Measurements from ENCODE around the gene BYSL.

Gene BYSL

GRCh38 chr6:41955412-41955811 is 34.1 kb downstream of the BYSL start:
- Mint-ChIP-seq H3K4me3 (no peak overlapping the region), H3K27me3 (ENCODE audit: low read depth) (no peaks in the 10 kb centered on the region), H3K27ac (no peak overlapping the region), H3K9me3 (no peaks in the 10 kb centered on the region), H3K36me3 (ENCODE audit: low read depth) (no peaks in the 10 kb centered on the region), H3K4me1 (no peaks in the 10 kb centered on the region)
- TF ChIP-seq CTCF (IDR thresholded peaks at IDR 0.05; ENCODE audit: unreplicated experiment in 3 of 3) = no peak

- Mint-ChIP-seq H3K27me3 (ENCODE audit: low read depth) (no peaks in the 10 kb centered on the region), H3K27ac (no peak overlapping the region), H3K36me3 (ENCODE audit: low read depth) (no peaks in the 10 kb centered on the region), H3K4me3 (no peak overlapping the region), H3K9me3 (no peaks in the 10 kb centered on the region), H3K4me1 (no peaks in the 10 kb centered on the region)
- TF ChIP-seq CTCF (IDR thresholded peaks at IDR 0.05; ENCODE audit: unreplicated experiment in 3 of 3) = no peak
Observed at GRCh38 chr6:41957117-41957516, 35.8 kb downstream of the BYSL start.

GRCh38 chr6:41958022-41958856 is 36.9 kb downstream of the BYSL start:
- H3K4me1 Mint-ChIP-seq = no peaks in the 10 kb centered on the region
- H3K36me3 Mint-ChIP-seq (ENCODE audit: low read depth) = no peaks in the 10 kb centered on the region
- no peak for TF ChIP-seq CTCF (IDR thresholded peaks at IDR 0.05; ENCODE audit: unreplicated experiment in 3 of 3)
- no peak overlapping the region for H3K27ac Mint-ChIP-seq
- H3K27me3 Mint-ChIP-seq (ENCODE audit: low read depth) = peaks cover 4% of the 10 kb centered on the region
- no peaks in the 10 kb centered on the region for H3K9me3 Mint-ChIP-seq
- H3K4me3 Mint-ChIP-seq = no peak overlapping the region

GRCh38 chr6:41960028-41960427 is 38.7 kb downstream of the BYSL start:
- no peaks in the 10 kb centered on the region for H3K4me1 Mint-ChIP-seq
- no peak overlapping the region for H3K27ac Mint-ChIP-seq
- H3K9me3 Mint-ChIP-seq = no peaks in the 10 kb centered on the region
- no peak overlapping the region for H3K4me3 Mint-ChIP-seq
- H3K36me3 Mint-ChIP-seq (ENCODE audit: low read depth) = no peaks in the 10 kb centered on the region
- TF ChIP-seq CTCF (IDR thresholded peaks at IDR 0.05; ENCODE audit: unreplicated experiment in 3 of 3) = no peak
- H3K27me3 Mint-ChIP-seq (ENCODE audit: low read depth) = peaks cover 5% of the 10 kb centered on the region

- no peak for TF ChIP-seq CTCF (IDR thresholded peaks at IDR 0.05; ENCODE audit: unreplicated experiment in 3 of 3)
- Mint-ChIP-seq H3K36me3 (ENCODE audit: low read depth) (no peaks in the 10 kb centered on the region), H3K4me3 (no peak overlapping the region)
Observed at GRCh38 chr6:41963371-41963770, 42.1 kb downstream of the BYSL start.

More at GRCh38 chr6:41963371-41963770, 42.1 kb downstream of the BYSL start:
- Mint-ChIP-seq H3K27me3 (ENCODE audit: low read depth) (peaks cover 5% of the 10 kb centered on the region), H3K4me1 (no peaks in the 10 kb centered on the region), H3K27ac (no peak overlapping the region), H3K9me3 (no peaks in the 10 kb centered on the region)

Measured in nephron (organoid).